ENCODE measurements around the gene OBP2A.

- no peak for TF ChIP-seq SUZ12 (IDR thresholded peaks at IDR 0.05; ENCODE audit: extremely low read depth, insufficient read depth, insufficient read length)
- TF ChIP-seq ZNF274 (IDR thresholded peaks at IDR 0.05; ENCODE audit: low read depth, low read length) = no peak
These were observed 46.7 kb downstream of the OBP2A start for GRCh38 chr9:135592625-135593024.
